Ureter (tissue), 1 donor: ENCODE data around the gene PINK1. TPM values are rescaled to one million over a fixed set of nuclear protein-coding genes. Genes with fewer than 3 reads are reported as not detected.

Experiments used
- DNase-seq: peaks from one replicate; pipeline ENCODE4 v3.0.0-alpha.2; 2020; ENCODE audit warnings: low spot score
- total RNA-seq: library from RNA; stranded (reverse); gene quantifications from one replicate; pipeline ENCODE4 v1.2.4, GENCODE V29; 2023
- donor health status: DM: yes; HTN: yes; CAD: no.

Gene PINK1
- total RNA-seq, 1 donor from 2014 or later, result 32.6 TPM

GRCh38 chr1:20610970-20611369 is 22.3 kb upstream of the PINK1 start:
- no peak for DNase-seq

DNA sequence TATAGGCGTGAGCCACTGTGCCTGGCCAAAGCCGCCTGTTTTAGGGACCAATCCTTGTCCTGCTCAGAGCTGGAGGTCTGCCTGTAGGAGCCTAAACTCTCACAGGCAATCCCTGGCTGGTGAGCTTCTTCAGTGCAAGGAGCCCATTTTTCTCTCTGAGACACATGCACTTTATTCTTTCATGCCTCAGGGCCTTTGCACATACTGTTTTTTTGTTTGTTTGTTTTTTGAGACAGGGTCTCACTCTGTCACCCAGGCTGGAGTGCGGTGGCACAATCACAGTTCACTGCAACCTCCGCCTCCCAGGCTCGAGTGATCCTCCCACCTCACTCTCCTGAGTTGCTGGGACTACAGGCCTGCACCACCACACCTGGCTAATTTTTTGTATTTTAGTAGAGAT is 21.6 kb upstream of the PINK1 start:
- no peak for DNase-seq

GRCh38 chr1:20612221-20612746 is 21.0 kb upstream of the PINK1 start:
- no peak for DNase-seq

GRCh38 chr1:20614131-20614579 is 19.1 kb upstream of the PINK1 start:
- no peak for DNase-seq

GRCh38 chr1:20615946-20616846 is 17.1 kb upstream of the PINK1 start:
- no peak for DNase-seq

GRCh38 chr1:20616847-20617487 is 16.3 kb upstream of the PINK1 start:
- DNase-seq, result no peak

GRCh38 chr1:20618550-20618949 is 14.7 kb upstream of the PINK1 start:
- no peak for DNase-seq

DNA sequence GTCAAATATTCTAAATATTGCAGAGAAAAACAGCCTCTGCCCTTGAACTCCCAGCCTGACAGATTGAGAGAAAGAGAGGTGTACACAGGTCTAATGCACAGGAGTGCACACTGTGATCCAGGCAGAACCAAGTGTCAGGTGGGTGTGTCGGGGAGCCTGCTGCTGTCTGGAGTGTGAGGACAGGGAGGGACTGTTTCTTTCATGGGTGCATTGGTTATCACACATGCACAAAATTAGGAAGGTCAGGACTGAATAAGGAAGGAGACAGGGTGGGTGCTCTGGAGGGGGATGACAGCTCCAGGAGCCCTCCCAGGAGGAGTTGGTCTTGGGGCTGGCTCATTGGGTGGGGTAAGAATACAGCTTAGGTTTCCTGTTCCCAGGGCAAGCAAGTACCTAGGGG is 13.3 kb upstream of the PINK1 start:
- no peak for DNase-seq

DNA sequence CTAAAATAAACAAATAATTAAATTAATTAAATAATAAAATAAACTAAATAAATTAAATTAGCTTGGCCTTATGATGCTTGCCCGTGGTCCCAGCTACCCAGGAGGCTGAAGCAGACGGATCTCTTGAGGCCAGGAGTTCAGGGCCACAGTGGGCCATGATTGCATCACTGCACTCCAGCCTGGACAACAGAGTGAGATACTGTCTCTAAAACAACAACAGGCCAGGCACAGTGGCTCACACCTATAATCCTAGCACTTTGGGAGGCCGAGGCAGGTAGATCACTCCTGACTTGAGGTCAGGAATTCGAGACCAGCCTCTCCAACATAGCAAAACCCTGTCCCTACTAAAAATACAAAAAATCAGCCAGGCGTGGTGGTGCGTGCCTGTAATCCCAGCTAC is 12.2 kb upstream of the PINK1 start:
- DNase-seq, result no peak

GRCh38 chr1:20624709-20625108 is 8.5 kb upstream of the PINK1 start:
- no peak for DNase-seq

DNA sequence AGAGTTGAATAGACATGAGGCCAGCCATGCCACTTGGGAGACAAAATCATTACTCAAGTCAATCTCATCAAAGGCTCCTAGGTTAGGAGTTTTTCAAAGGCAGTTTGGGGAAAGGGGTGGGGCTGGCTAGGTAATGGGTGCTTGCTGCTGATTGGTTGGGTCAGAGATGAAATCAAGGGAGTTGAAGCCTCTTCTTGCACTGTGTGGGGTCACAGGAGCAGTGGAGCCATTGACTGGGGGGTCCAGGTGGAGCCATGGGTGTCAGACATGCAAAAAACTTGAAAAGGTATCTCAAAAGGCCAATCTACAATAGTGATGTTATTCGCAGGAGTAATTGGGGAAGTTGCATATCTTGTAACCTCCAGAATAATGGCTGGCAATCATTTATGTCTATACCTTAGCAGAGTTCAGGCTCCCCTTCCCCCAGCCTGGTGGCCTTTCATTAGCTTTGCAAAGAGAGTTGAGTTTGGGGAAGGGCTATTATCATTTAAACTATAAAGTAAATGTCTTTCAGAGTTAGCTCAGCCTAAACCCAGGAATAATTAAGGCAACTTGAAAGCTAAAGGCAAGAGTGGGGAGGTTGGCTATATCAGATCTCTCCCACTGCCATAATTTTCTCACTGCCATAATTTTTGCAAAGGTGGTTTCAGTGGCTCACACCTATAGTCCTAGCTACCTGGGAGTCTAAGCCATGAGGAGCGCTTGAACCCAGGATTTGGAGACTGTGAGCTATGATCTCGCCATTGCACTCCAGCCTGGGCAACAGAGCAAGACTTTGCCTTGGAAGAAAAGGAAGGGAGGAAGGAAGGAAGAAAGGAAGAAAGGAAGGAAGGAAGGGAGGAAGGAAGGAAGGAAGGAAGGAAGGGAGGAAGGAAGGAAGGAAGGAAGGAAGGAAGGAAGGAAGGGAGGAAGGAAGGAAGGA is 7.8 kb upstream of the PINK1 start:
- no peak for DNase-seq

DNA sequence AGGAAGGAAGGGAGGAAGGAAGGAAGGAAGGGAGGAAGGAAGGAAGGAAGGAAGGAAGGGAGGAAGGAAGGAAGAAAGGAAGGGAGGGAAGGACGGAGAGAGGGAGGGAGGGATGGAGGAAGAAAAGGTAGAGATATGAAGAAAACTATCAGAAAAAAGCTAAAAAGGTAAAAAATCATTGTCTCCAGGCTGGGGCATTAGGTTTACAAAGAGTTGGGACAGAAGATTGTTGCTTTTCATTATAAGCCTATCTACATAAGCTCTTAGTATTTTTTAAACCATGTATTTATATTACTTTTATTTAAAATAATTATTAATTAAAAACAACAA is 7.2 kb upstream of the PINK1 start:
- no peak for DNase-seq

- DNase-seq, result no peak
Observed at GRCh38 chr1:20626524-20626923, 6.7 kb upstream of the PINK1 start.

- no peak for DNase-seq
Observed at GRCh38 chr1:20630729-20631128, 2.5 kb upstream of the PINK1 start.

- DNase-seq, result no peak
Observed at GRCh38 chr1:20632386-20632785, 872 bp upstream of the PINK1 start.

DNA sequence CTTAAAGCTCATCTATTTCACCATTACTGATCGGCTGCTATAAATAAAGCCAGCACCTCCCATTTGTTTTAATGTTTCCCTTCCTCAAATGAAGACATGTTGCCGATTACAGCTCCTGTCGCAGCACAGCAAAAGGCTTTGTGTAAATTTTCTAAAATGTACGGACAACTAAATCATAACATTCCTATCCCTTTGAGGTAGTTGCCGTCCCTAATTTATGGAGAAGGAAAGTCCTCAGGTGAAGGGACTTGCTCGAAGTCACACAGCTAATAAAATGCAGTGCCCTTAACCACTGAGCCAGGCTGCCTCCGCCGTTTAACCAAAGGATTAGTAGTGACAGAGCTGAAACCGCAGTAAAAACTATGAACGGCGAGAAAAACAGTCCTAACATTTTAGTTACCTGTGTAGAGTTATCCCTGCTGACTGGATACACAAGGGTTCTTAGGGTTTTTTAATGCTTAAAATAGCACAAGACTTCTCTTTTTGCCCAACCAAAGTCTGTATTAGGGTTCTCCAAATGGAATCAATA is 871 bp downstream of the PINK1 start:
- no peak for DNase-seq

GRCh38 chr1:20634594-20635084 is 1.4 kb downstream of the PINK1 start:
- DNase-seq, result no peak

DNA sequence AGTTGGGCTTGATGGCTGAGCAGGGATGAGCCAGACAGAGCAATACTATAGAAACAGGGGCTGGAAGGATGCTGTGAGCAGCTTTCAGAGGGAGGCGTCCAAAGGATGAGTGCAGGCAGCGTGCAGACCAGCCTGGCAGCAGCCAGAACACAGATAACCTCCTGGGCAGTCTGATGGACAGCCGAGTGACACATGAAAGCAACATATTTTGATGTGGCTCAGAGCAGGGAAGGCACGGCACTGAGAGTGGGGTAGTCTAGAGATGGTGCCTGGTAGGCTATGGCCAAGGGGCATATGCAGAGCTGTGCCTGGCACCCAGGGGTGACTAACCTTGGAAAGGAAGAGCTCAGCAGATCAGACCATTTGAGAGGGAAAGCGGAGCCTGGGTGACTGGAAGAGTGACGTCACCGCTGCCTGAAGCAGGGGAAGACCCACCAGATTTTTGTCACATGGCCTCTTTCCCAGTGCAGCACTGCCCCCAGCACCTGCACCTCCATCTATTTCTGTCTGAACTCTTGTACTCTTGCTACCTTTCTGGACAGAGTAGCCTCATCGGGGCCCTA is 3.6 kb downstream of the PINK1 start:
- DNase-seq, result no peak

DNA sequence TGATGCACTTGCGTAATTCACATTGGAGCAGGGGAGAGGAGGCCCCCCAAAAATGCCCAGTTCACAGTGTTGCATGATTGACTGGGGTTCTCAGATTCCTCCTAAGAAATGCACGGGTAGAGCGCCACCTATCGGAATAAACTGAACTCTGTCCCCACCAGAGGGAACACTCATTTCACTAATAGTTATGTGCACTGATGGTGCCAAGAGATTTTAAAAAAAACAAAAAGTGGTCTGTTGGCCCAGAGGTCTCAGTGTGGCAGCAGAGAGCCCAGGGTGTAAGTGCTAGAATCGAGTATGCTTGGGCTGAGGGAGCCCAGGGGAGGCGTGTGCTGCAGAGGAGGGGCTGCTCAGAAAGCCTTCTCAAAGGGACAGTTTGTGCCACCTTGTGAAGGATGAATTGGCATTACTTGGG is 6.9 kb downstream of the PINK1 start:
- DNase-seq, result no peak

GRCh38 chr1:20641975-20642374 is 8.7 kb downstream of the PINK1 start:
- DNase-seq, result no peak

DNA sequence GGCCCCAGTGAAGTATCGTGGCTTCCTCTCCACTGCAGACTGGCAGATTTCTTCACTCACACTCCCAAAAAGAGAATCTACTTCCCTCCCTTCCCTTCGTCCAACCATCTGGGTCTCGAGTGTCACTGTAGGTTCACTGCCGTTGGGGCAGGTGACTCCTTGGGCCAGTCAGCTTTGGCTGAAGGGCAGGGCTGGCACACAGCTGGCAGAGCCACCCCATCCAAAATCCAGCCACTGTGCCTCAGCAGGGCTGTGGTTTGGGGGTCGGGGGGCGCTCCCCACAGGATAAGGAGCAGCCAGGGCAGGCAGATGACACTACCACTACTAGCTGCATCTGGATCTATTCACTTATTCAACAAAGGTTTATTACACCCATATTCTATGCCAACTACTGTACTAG is 9.8 kb downstream of the PINK1 start:
- no peak for DNase-seq
